MM.1S (cell line): ENCODE data around the gene NTSR1.

Source experiments
- DNase-seq: peaks from one replicate; pipeline ENCODE4 v3.0.0-alpha.2; 2015
- H2AFZ ChIP-seq: fragments of 300-600 bp; sonication (generic); 2 replicates; pipeline ENCODE4 v1.6.0; 2016; ENCODE audit warnings: antibody characterized with exemption, low read length
- H3F3A ChIP-seq: fragments of 300-600 bp; sonication (generic); 2 replicates; pipeline ENCODE4 v1.6.1; 2016; ENCODE audit warnings: mild to moderate bottlenecking, antibody characterized with exemption, low read length, moderate library complexity, mixed read lengths; ENCODE audit not compliant: insufficient read depth
- H3K27ac ChIP-seq: fragments of 300-600 bp; sonication (generic); 2 replicates; pipeline ENCODE4 v1.5.1; 2016; ENCODE audit warnings: mild to moderate bottlenecking, low read length
- H3K27me3 ChIP-seq: fragments of 300-600 bp; sonication (generic); replicated peaks from 2 replicates; pipeline ENCODE4 v1.6.0; 2016; ENCODE audit warnings: low read length; ENCODE audit not compliant: insufficient read depth
- H3K36me3 ChIP-seq: fragments of 300-600 bp; sonication (generic); replicated peaks from 2 replicates; pipeline ENCODE4 v1.6.1; 2016; ENCODE audit warnings: mild to moderate bottlenecking, low read length, mixed read lengths; ENCODE audit not compliant: insufficient read depth
- H3K4me1 ChIP-seq: fragments of 300-600 bp; sonication (generic); 2 replicates; pipeline ENCODE4 v1.6.1; 2016; ENCODE audit warnings: low read length, mixed read lengths
- H3K4me2 ChIP-seq: fragments of 300-600 bp; sonication (generic); 2 replicates; pipeline ENCODE4 v1.6.0; 2016; ENCODE audit warnings: low read depth, low read length
- H3K4me3 ChIP-seq: fragments of 300-600 bp; sonication (generic); 2 replicates; pipeline ENCODE4 v1.5.1; 2016; ENCODE audit warnings: low read length, mixed read lengths
- H3K79me2 ChIP-seq: fragments of 300-600 bp; sonication (generic); 2 replicates; pipeline ENCODE4 v1.6.1; 2016; ENCODE audit warnings: mixed run types, low read length, mixed read lengths
- H3K9ac ChIP-seq: fragments of 300-600 bp; sonication (generic); 2 replicates; pipeline ENCODE4 v1.6.1; 2016; ENCODE audit warnings: low read length, mixed read lengths
- H3K9me2 ChIP-seq: fragments of 300-600 bp; sonication (generic); replicated peaks from 2 replicates; pipeline ENCODE4 v1.6.1; 2016; ENCODE audit warnings: mild to moderate bottlenecking, low read length, mixed read lengths; ENCODE audit not compliant: insufficient read depth
- H3K9me3 ChIP-seq: fragments of 300-600 bp; sonication (generic); replicated peaks from 2 replicates; pipeline ENCODE4 v1.6.1; 2016; ENCODE audit warnings: mild to moderate bottlenecking, low read length, mixed read lengths; ENCODE audit not compliant: insufficient read depth
- H4K20me1 ChIP-seq: fragments of 300-600 bp; sonication (generic); 2 replicates; pipeline ENCODE4 v1.6.1; 2016; ENCODE audit warnings: mild to moderate bottlenecking, low read length, moderate library complexity, mixed read lengths; ENCODE audit not compliant: insufficient read depth
- EZH2 ChIP-seq: fragments of 300-600 bp; sonication (generic); optimal IDR thresholded peaks from 2 replicates; pipeline ENCODE3; 2017; ENCODE audit warnings: low read depth, mild to moderate bottlenecking, antibody characterized with exemption, low read length, mixed read lengths
- EZH2phosphoT487 ChIP-seq: fragments of 300-600 bp; sonication (generic); IDR thresholded peaks from 2 replicates; pipeline ENCODE4 v1.6.1; 2018; ENCODE audit warnings: antibody characterized with exemption, low read length
- TF ChIP-seq, protein P1 (sequence below): fragments of 300-600 bp; sonication (generic); IDR thresholded peaks from 2 replicates; pipeline ENCODE4 v1.5.1; 2016; ENCODE audit warnings: antibody characterized with exemption, low read length, mixed read lengths

NTSR1 gene

DNA sequence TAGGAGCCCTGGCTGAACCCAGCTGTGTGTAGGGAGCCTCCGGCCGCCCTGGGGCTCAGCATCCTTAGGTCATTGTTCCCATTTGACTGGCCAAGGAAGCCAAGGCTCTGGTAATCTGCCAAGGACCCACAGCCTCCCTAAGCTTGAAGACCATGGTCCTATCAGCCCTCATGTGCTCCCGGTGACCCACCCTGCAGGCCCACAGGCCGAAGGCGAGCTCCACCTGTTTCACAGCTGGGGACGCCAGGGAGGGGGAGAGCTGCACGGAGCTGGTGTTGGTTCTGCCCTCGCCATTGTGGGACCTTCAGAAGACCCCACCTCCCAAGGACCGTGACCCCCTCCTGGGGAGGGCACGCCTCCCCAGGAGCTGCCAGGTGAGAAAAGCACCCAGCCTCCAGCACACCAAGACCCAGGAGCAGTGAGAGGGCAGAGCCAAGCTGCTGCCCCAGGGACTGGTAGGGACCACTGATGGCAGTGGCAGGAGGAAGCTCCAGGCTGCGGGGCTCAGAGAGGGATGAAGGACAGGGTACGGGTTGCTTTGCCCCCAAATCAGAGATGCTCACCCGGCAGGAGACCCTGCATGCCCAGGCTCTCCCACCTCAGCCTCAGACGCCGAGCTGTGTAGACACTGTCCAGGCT lies 56.9 kb downstream of the NTSR1 start:
- Histone ChIP-seq H3K27ac (no peak overlapping the region), H3K4me1 (no peaks in the 10 kb centered on the region), H3K9ac (no peak overlapping the region), H3K4me2 (no peak overlapping the region), H3K9me2 (no peaks in the 10 kb centered on the region), H2AFZ (no peak overlapping the region), H3K36me3 (no peaks in the 10 kb centered on the region), H3K79me2 (no peaks in the 10 kb centered on the region), H4K20me1 (no peaks in the 10 kb centered on the region), H3K27me3 (peaks cover 97% of the 10 kb centered on the region), H3F3A (no peaks in the 10 kb centered on the region), H3K9me3 (no peaks in the 10 kb centered on the region), H3K4me3 (no peak overlapping the region)
- TF ChIP-seq EZH2 = no peak
- TF ChIP-seq, protein P1, sequence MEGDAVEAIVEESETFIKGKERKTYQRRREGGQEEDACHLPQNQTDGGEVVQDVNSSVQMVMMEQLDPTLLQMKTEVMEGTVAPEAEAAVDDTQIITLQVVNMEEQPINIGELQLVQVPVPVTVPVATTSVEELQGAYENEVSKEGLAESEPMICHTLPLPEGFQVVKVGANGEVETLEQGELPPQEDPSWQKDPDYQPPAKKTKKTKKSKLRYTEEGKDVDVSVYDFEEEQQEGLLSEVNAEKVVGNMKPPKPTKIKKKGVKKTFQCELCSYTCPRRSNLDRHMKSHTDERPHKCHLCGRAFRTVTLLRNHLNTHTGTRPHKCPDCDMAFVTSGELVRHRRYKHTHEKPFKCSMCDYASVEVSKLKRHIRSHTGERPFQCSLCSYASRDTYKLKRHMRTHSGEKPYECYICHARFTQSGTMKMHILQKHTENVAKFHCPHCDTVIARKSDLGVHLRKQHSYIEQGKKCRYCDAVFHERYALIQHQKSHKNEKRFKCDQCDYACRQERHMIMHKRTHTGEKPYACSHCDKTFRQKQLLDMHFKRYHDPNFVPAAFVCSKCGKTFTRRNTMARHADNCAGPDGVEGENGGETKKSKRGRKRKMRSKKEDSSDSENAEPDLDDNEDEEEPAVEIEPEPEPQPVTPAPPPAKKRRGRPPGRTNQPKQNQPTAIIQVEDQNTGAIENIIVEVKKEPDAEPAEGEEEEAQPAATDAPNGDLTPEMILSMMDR = no peak
- no peak for TF ChIP-seq EZH2phosphoT487
- DNase-seq = no peak

DNA sequence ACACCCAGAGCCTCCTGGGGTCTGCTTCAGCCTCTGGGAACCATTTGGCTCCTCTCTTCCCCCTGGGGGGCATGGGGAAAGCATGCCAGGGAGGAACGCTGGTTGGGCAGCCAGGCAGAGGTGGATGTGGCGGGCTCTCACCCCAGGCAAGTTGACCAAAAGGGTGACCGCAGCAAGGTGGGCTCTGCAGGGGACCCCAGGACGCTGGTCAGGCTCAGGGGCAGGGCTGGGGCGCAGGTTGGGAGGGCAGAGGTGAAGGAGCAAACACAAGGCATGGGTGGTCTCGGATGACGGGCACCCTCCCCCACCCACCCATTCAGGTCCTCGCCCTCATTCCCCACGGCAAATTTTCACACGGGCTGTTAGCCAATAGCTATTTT lies 57.4 kb downstream of the NTSR1 start:
- Histone ChIP-seq H3K36me3 (no peaks in the 10 kb centered on the region), H3K79me2 (no peaks in the 10 kb centered on the region), H3K27ac (no peak overlapping the region), H3K9ac (no peak overlapping the region), H4K20me1 (no peaks in the 10 kb centered on the region), H3K27me3 (peaks cover 97% of the 10 kb centered on the region), H3K4me2 (no peak overlapping the region), H3K4me1 (no peaks in the 10 kb centered on the region), H3K9me3 (no peaks in the 10 kb centered on the region), H2AFZ (no peak overlapping the region), H3F3A (no peaks in the 10 kb centered on the region), H3K4me3 (no peak overlapping the region), H3K9me2 (no peaks in the 10 kb centered on the region)
- TF ChIP-seq EZH2 = no peak
- TF ChIP-seq, protein P1 = no peak
- TF ChIP-seq EZH2phosphoT487 = no peak
- no peak for DNase-seq

DNA sequence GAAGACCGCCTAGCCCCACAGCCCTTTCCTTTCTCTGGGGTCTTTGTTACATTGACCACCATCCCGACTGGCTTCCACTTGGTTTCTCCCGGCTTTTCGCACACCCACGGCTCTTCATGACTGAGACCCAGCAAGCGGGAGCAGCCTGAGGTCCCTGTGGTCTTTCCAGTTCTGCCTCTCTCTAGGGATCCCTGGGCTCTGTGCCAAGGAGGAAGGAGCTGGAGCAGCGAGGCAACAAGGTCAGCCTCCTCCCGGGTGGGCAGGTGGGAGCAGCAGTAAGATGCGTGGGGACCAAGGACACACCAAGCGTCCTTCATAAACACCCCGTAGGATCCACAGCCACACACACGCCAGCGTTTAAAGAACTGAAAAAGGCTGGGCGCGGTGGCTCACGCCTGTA lies 58.1 kb downstream of the NTSR1 start:
- no peaks in the 10 kb centered on the region for H3F3A ChIP-seq
- no peaks in the 10 kb centered on the region for H3K36me3 ChIP-seq
- H3K9me2 ChIP-seq = no peaks in the 10 kb centered on the region
- TF ChIP-seq EZH2 (no peak), EZH2phosphoT487 (no peak)
- TF ChIP-seq, protein P1 = no peak
- H3K9me3 ChIP-seq = no peaks in the 10 kb centered on the region
- H4K20me1 ChIP-seq = no peaks in the 10 kb centered on the region
- H3K4me2 ChIP-seq = no peak overlapping the region
- H3K4me3 ChIP-seq = no peak overlapping the region
- no peak for DNase-seq
- H2AFZ ChIP-seq = no peak overlapping the region
- H3K27ac ChIP-seq = no peak overlapping the region
- H3K27me3 ChIP-seq = peaks cover 97% of the 10 kb centered on the region
- H3K79me2 ChIP-seq = no peaks in the 10 kb centered on the region
- no peaks in the 10 kb centered on the region for H3K4me1 ChIP-seq
- H3K9ac ChIP-seq = no peak overlapping the region
